LoVo (cell line): ENCODE measurements around the gene SEMA4D.

Source experiments
- DNase-seq: peaks from one replicate; pipeline ENCODE4 v3.0.0-alpha.2; 2016; ENCODE audit warnings: low spot score

Gene SEMA4D

DNA sequence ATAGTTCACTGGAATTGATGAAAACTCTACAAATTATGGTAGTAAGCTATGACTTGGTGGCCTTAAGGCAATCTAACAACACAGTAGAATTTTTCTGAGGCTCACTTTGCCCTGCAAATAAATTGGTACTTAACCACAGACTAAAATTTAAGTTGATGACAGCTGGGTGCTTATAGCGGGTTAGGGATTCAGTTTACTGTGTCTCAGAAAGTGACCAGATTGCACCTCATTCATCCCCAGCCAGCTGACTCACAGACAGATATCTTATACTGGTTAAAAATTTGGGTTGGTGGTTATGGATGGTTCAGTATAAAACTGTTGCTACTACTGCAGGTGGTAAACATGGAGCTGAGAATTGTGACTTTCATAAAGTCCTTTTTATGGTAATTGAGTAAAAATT is 184.1 kb downstream of the SEMA4D start:
- DNase-seq, result no peak

DNA sequence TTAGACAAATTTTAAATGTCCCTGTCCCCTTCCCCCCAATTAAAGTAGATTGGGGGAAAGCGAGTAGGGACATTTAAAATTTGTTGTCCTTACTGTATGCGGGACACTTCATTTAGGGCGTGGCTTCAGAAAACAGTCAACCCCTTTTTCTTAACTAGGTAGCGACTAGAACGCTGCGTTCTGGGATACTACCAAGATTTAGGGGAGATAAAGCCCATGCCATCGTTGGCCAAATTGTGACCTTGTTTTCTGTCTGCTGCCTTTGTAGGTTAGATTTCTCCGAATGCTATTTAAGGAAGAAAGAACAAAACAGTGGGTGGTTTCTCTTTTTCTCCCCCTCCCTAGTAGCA is 185.7 kb downstream of the SEMA4D start:
- peak; percentile 46 for DNase-seq

DNA sequence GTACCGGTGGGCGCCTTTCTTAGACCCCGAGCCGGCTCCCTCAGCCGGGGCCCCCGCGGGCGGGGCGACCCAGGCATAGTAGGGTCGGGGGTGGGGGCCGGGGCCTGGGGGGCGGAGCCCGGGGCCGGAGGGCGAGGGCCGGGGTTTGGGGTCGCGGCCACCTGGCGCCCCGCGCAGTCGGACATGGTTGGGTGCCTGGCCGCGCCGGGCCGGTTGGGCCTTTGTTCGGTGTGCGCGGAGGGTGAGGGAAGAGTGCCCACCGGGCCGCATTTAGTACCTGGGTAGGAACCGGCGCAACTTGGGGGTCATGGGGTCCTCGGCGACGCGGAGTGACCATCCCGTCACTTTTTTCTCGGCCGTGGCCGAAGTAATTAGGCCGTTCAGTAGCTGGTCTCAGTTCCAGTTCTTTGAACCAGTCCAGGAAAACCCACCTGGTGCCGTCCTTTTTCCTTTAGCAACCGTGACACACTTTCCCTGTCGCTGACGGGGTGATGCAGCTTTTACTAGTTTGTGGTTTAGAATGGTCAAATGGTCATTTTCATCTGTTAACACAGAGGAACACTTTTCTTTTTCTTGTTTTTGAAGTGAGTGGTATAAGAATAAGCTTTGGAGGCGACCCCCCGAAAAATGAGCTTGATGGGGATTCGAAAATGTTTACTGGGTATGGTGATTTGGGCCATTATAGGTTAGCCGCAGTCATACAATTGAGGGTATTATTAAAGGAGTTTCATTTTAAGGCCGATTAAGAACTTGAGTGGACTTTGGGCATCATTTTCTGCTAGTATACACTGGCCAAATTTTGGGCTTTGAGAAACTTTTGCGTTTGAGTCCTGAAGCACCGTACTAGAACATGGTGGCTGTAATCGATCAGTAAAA is 186.3 kb downstream of the SEMA4D start:
- no peak for DNase-seq
